ENCODE measurements around the gene ACOX1. TPM values are rescaled to one million over a fixed set of nuclear protein-coding genes. Genes with fewer than 3 reads are reported as not detected.

Gene ACOX1
- total RNA-seq, 2 experiments from 2014 or later, result 14.5 to 17.9 TPM

DNA sequence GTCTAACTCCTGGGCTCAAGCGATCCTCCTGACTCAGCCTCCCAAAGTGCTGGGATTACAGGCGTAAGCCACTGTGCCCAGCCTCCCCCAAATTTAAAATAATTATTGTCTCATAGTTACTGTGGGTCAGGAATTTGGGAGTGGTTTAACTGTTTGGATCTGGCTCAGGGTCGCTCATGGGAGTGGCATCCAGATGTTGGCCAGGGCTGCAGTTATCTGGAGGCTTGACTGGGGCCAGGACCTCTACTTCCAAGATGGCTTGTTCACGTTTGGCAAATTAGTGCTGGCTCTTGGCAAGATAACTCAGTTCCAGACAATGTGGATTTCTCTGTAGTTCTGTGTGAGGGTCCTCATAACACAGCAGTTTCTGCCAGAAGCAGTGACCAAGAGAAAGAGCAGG lies 8.1 kb upstream of the ACOX1 start:
- H3K27ac Mint-ChIP-seq, result no peak overlapping the region
- ATAC-seq (ENCODE audit: poor library complexity), result no peak

DNA sequence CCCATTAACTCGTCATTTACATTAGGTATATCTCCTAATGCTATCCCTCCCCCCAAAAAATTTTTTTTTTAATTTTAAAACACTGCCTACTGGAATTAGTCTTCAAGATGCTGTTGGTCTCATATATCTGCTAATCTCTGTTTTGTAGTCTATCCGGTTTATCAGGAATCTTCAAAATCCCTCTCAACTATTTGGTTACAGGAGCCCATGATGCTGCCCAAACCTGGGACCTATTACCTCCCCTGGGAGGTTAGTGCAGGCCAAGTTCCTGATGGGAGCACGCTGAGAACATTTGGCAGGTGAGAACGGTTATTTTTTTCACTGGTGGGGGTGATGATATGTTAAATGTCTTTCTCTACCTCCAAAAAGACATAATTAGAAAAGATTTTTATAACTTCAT lies 7.0 kb upstream of the ACOX1 start:
- H3K27ac ChIP-seq (ENCODE audit: low read depth in 1 of 2, low read length in 2 of 2), result no peak overlapping the region
- intact Hi-C loops (cut with DNase I, micrococcal nuclease), result loop anchor here in 1 of 2 experiments (10.0 kb wide), 1 partner anchor 399 kb away; the partner anchor contains the start of gene SPHK1
- H3K4me1 ChIP-seq (ENCODE audit: insufficient read depth, low read length), result no peaks in the 10 kb centered on the region
- Mint-ChIP-seq H3K9me3 (no peaks in the 10 kb centered on the region), H3K4me1 (ENCODE audit: low read depth) (peaks cover 5% of the 10 kb centered on the region), H3K4me3 (no peak overlapping the region), H3K36me3 (ENCODE audit: low read depth) (peaks cover 5% of the 10 kb centered on the region), H3K27ac (no peak overlapping the region), H3K27me3 (no peaks in the 10 kb centered on the region)
- no peak overlapping the region for H3K4me3 ChIP-seq (ENCODE audit: low read length)
- DNase-seq (no peak), ATAC-seq (ENCODE audit: poor library complexity) (no peak)
- H3K9me3 ChIP-seq (ENCODE audit: control insufficient read depth in 1 of 2, insufficient read depth in 1 of 2, low read length in 2 of 2), result no peaks in the 10 kb centered on the region
- POLR2A ChIA-PET, result no interaction called here
- TF ChIP-seq, protein P1, sequence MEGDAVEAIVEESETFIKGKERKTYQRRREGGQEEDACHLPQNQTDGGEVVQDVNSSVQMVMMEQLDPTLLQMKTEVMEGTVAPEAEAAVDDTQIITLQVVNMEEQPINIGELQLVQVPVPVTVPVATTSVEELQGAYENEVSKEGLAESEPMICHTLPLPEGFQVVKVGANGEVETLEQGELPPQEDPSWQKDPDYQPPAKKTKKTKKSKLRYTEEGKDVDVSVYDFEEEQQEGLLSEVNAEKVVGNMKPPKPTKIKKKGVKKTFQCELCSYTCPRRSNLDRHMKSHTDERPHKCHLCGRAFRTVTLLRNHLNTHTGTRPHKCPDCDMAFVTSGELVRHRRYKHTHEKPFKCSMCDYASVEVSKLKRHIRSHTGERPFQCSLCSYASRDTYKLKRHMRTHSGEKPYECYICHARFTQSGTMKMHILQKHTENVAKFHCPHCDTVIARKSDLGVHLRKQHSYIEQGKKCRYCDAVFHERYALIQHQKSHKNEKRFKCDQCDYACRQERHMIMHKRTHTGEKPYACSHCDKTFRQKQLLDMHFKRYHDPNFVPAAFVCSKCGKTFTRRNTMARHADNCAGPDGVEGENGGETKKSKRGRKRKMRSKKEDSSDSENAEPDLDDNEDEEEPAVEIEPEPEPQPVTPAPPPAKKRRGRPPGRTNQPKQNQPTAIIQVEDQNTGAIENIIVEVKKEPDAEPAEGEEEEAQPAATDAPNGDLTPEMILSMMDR (IDR thresholded peaks at IDR 0.05), result no peak
- peaks cover 3% of the 10 kb centered on the region for H3K36me3 ChIP-seq (ENCODE audit: insufficient read depth, low read length)
- CTCF ChIA-PET, result no interaction called here
- no peaks in the 10 kb centered on the region for H3K27me3 ChIP-seq (ENCODE audit: control insufficient read depth in 1 of 2, insufficient read depth in 2 of 2, low read length in 2 of 2)

More for the DNA sequence above, 8.1 kb upstream of the ACOX1 start:
- no peak for DNase-seq
- no peak overlapping the region for H3K4me3 Mint-ChIP-seq
- H3K9me3 Mint-ChIP-seq, result no peaks in the 10 kb centered on the region
- no peak overlapping the region for H3K4me3 ChIP-seq (ENCODE audit: low read length)
- intact Hi-C loops (cut with DNase I, micrococcal nuclease), result loop anchor here in 1 of 2 experiments (10.0 kb wide), 1 partner anchor 398 kb away; the partner anchor contains the start of gene SPHK1
- ChIA-PET POLR2A (no interaction called here), CTCF (no interaction called here)
- H3K36me3 ChIP-seq (ENCODE audit: insufficient read depth, low read length), result peaks cover 12% of the 10 kb centered on the region
- peaks cover 4% of the 10 kb centered on the region for H3K4me1 Mint-ChIP-seq (ENCODE audit: low read depth)
- H3K27ac ChIP-seq (ENCODE audit: low read depth in 1 of 2, low read length in 2 of 2), result no peak overlapping the region
- TF ChIP-seq, protein P1 (IDR thresholded peaks at IDR 0.05), result no peak
- H3K36me3 Mint-ChIP-seq (ENCODE audit: low read depth), result peaks cover 10% of the 10 kb centered on the region
- H3K9me3 ChIP-seq (ENCODE audit: control insufficient read depth in 1 of 2, insufficient read depth in 1 of 2, low read length in 2 of 2), result no peaks in the 10 kb centered on the region
- H3K4me1 ChIP-seq (ENCODE audit: insufficient read depth, low read length), result no peaks in the 10 kb centered on the region
- no peaks in the 10 kb centered on the region for H3K27me3 Mint-ChIP-seq
- H3K27me3 ChIP-seq (ENCODE audit: control insufficient read depth in 1 of 2, insufficient read depth in 2 of 2, low read length in 2 of 2), result no peaks in the 10 kb centered on the region

DNA sequence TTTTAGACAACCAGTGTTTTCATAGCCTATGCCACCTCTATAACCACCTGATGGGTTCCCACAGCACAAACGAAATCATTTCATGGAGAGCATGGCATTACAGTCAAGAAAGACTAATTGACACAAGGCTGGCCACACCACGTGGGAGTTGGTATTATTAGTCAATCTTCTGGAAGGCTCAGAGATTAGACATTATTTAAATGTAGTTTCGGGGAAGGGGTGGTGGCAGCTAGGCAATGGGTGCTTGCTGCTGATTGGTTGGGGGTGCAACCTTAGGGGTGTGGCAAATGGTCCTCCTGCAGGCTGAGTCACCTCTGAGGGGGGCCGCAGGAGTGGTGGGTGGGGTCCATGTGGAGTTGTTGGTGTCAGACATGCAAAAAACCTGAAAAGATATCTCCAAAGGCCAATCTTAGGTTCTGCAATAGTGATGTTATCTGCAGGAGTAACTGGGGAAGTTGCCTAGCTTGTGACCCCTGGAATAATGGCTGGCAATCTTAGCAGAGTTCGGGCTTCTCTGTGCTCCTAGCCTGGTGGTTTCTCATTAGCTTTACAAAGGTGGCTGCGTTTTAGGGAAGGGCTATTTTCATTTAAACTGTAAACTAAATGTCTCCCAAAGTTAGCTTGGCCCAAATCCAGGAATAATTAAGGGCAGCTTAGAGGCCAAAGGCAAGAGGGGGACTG lies 4.7 kb upstream of the ACOX1 start:
- DNase-seq, result peak in 1 of 14 experiments; percentile 8
- CTCF ChIA-PET, result no interaction called here
- H3K4me3 ChIP-seq (ENCODE audit: low read length), result no peak overlapping the region
- ATAC-seq (ENCODE audit: poor library complexity), result no peak
- Mint-ChIP-seq H3K27me3 (no peaks in the 10 kb centered on the region), H3K9me3 (no peaks in the 10 kb centered on the region), H3K4me3 (no peak overlapping the region), H3K4me1 (ENCODE audit: low read depth) (peaks cover 24% of the 10 kb centered on the region), H3K27ac (no peak overlapping the region), H3K36me3 (ENCODE audit: low read depth) (peaks cover 16% of the 10 kb centered on the region)
- peaks cover 11% of the 10 kb centered on the region for H3K4me1 ChIP-seq (ENCODE audit: insufficient read depth, low read length)
- TF ChIP-seq, protein P1 (IDR thresholded peaks at IDR 0.05), result no peak
- H3K9me3 ChIP-seq (ENCODE audit: control insufficient read depth in 1 of 2, insufficient read depth in 1 of 2, low read length in 2 of 2), result no peaks in the 10 kb centered on the region
- no peak overlapping the region for H3K27ac ChIP-seq (ENCODE audit: low read depth in 1 of 2, low read length in 2 of 2)
- POLR2A ChIA-PET, result no interaction called here
- intact Hi-C loops (cut with DNase I, micrococcal nuclease), result loop anchor here in 1 of 2 experiments (10.0 kb wide), 1 partner anchor 401 kb away; the partner anchor contains the start of gene SPHK1
- no peaks in the 10 kb centered on the region for H3K27me3 ChIP-seq (ENCODE audit: control insufficient read depth in 1 of 2, insufficient read depth in 2 of 2, low read length in 2 of 2)
- peaks cover 3% of the 10 kb centered on the region for H3K36me3 ChIP-seq (ENCODE audit: insufficient read depth, low read length)

Data from CD4-positive, alpha-beta T cell (primary cell).